Ovary (tissue), 10 donors: ENCODE data around the gene TBC1D19. TPM values are rescaled to one million over a fixed set of nuclear protein-coding genes. Genes with fewer than 3 reads are reported as not detected.
"Not testable (repeated sequence)": the region's sequence is repeated elsewhere in the genome, so short reads cannot be mapped to it uniquely, and the experiment has no call there.

Experiments
- DNase-seq, 5 donors: peaks; one replicate each; pipeline ENCODE4 v3.0.0-alpha.2; 2019 to 2020
- H3K27ac ChIP-seq, 2 donors: fragments of 200-600 bp; one replicate each; pipeline versions ENCODE4 v1.5.1 to v1.8.0; 2019 to 2022
- H3K27me3 ChIP-seq: fragments of 200-600 bp; one replicate; pipeline ENCODE4 v1.8.0; 2022
- H3K36me3 ChIP-seq: fragments of 200-600 bp; sonication (generic); one replicate; pipeline ENCODE4 v1.5.1; 2019
- H3K4me1 ChIP-seq: one replicate; pipeline ENCODE4 v1.8.1; 2013; ENCODE audit warnings: mild to moderate bottlenecking, moderate library complexity; ENCODE audit not compliant: insufficient read depth
- H3K4me3 ChIP-seq: fragments of 200-600 bp; sonication (generic); one replicate; pipeline ENCODE4 v1.5.1; 2017
- H3K9me3 ChIP-seq, 2 donors: fragments of 200-600 bp in 1 of 2; sonication (generic) in 1 of 2; one replicate each; pipeline versions ENCODE4 v1.5.1 to v1.8.1; 2013 to 2019; ENCODE audit warnings: mild to moderate bottlenecking in 1 of 2, moderate library complexity in 1 of 2
- CTCF ChIP-seq, 3 donors: fragments of 450-650 bp in 2 of 3; fragments of 200-600 bp in 1 of 3; IDR thresholded peaks; one replicate each; pipeline versions ENCODE4 v1.5.1 to v1.8.0; 2016 to 2022; ENCODE audit warnings: antibody characterized with exemption in 3 of 3, mild to moderate bottlenecking in 1 of 3
- EP300 ChIP-seq: sonication (generic); formaldehyde crosslinking; IDR thresholded peaks from one replicate; pipeline ENCODE4 v1.6.1; 2017; ENCODE audit warnings: antibody characterized with exemption
- POLR2A ChIP-seq: fragments of 450-650 bp; IDR thresholded peaks from one replicate; pipeline ENCODE4 v1.6.1; 2017; ENCODE audit warnings: antibody characterized with exemption, mild to moderate bottlenecking, moderate library complexity
- WGBS, 3 donors: extraction: QIAGEN DNeasy Blood & Tissue Kit in 1 of 3; methylation state at CpG; one replicate each; pipeline versions ENCODE4 v1.1.5 to v1.1.7; 2013 to 2017; 5-methylcytosine and 5-hydroxymethylcytosine counted together
- intact Hi-C, 4 donors: fragments of 100-400 bp; cut with DNase I; formaldehyde crosslinking; loops; one replicate each; pipeline versions ENCODE4 v1.11.0 to v1.15.1; 2022 to 2023
- long read RNA-seq, 3 donors: library from polyadenylated mRNA in 2 of 3; unstranded in 2 of 3; transcript quantifications; one replicate each; pipeline ENCODE4 v2.0.0 and lab custom pipeline, GENCODE V29; 2021 to 2026
- polyA plus RNA-seq, 2 donors: library from polyadenylated mRNA; stranded (reverse); fragments of 200-250 nt in 1 of 2; fragments of 350-450 nt in 1 of 2; fragmentation: Illumina TruSeq in 1 of 2; extraction: RNeasy Lipid Tissue Mini Kit (QIAGEN cat#74804) in 1 of 2; gene quantifications; one replicate each; pipeline ENCODE4 v1.2.3, GENCODE V29; 2013 to 2014
- total RNA-seq, 7 donors: library from RNA; depleted of rRNA in 2 of 7; stranded (reverse); fragments of >200 nt in 2 of 7; fragmentation: NEBNext Ultra II Directional in 3 of 7; extraction: Animal tissue kit (Norgen Biotek cat#: 25700) in 3 of 7; gene quantifications; one replicate each; pipeline versions ENCODE4 v1.1.0 to v1.2.4, GENCODE V29; 2016 to 2023
- donor health status: DM: no; HTN: no; CAD: no; lungs with moderate emphysema.
- donor health status: DM: no; HTN: no; CAD: no.
- donor health status: Bipolar disorder and iron deficiency.
- donor health status: DM: yes; HTN: yes; CAD: no.
- donor health status: DM: no; HTN: no; CAD: no.
- donor health status: DM: yes; HTN: yes; CAD: no.

TBC1D19 gene
- total RNA-seq = 10 to 100 TPM; 13.4 to 25.2 (median 15.6) TPM
- polyA plus RNA-seq = 10 to 100 TPM in 1 of 2 donors, 1 to 10 TPM in 1; 6.0 to 10.8 TPM
- long read RNA-seq, donor 1, transcript TBC1D19-201 (21 exons, 2,263 nt) = major isoform, 7 of 30 reads
- long read RNA-seq, donor 1, partial matches to known transcripts = 5 of 30 reads
- long read RNA-seq, donor 1, other reads (novel, unspliced or antisense) = 16 of 30 reads
- long read RNA-seq, donor 2, partial matches to known transcripts = 0 of 2 reads
- long read RNA-seq, donor 2, other reads (novel, unspliced or antisense) = 0 of 2 reads
- long read RNA-seq, donor 3, transcript TBC1D19-201 (21 exons, 2,263 nt) = major isoform, 5 of 15 reads
- long read RNA-seq, donor 3, partial matches to known transcripts = 0 of 15 reads
- long read RNA-seq, donor 3, other reads (novel, unspliced or antisense) = 7 of 15 reads

GRCh38 chr4:26583865-26584652 lies at the start of gene TBC1D19:
Gene TBC1D19 (plus strand): TSS chr4:26584084. CDS start chr4:26584194, 110 bp downstream.
- Histone ChIP-seq H3K27me3 (no peaks in the 10 kb centered on the region), H3K4me3 (peak within 1 kb of the TSS; percentile 93), H3K9me3 (no peaks in the 10 kb centered on the region), H3K36me3 (no peaks in the 10 kb centered on the region), H3K4me1 (peaks cover 3% of the 10 kb centered on the region), H3K27ac (peak within 1 kb of the TSS; percentile 30 to 50)
- TF ChIP-seq POLR2A (no peak), EP300 (no peak), CTCF (IDR thresholded peaks at IDR 0.05) (no peak)
- intact Hi-C loops = no loop called here
- 0 to 1% (median 0%) methylated on average over 39 of the region's 39 CpGs for WGBS, 3 donors
- DNase-seq = peak; percentile 81 to 89 (median 86)

GRCh38 chr4:26542991-26543390 lies 40.9 kb upstream of the TBC1D19 start:
- TF ChIP-seq EP300 (no peak), CTCF (IDR thresholded peaks at IDR 0.05) (no peak), POLR2A (no peak)
- intact Hi-C loops = no loop called here
- Histone ChIP-seq H3K27me3 (no peaks in the 10 kb centered on the region), H3K4me1 (no peaks in the 10 kb centered on the region), H3K9me3 (no peaks in the 10 kb centered on the region), H3K36me3 (no peaks in the 10 kb centered on the region), H3K27ac (no peak overlapping the region), H3K4me3 (no peak overlapping the region)
- DNase-seq = no peak
- WGBS, 3 donors = 65 to 68% (median 67%) methylated on average over 3 of the region's 3 CpGs

- TF ChIP-seq EP300 (no peak), POLR2A (no peak)
- intact Hi-C loops = no loop called here
- no peak for DNase-seq
- no peaks in the 10 kb centered on the region for H3K4me1 ChIP-seq
- 91 to 98% (median 96%) methylated on average over 2 of the region's 2 CpGs for WGBS, 3 donors
- no peak overlapping the region for H3K4me3 ChIP-seq
- no peaks in the 10 kb centered on the region for H3K27me3 ChIP-seq
- H3K27ac ChIP-seq = no peak overlapping the region
- no peaks in the 10 kb centered on the region for H3K9me3 ChIP-seq
- no peaks in the 10 kb centered on the region for H3K36me3 ChIP-seq
Observed at GRCh38 chr4:26544421-26544820, 39.5 kb upstream of the TBC1D19 start.

GRCh38 chr4:26548379-26548778 lies 35.5 kb upstream of the TBC1D19 start:
- H3K27ac ChIP-seq, intact Hi-C loops, H3K9me3 ChIP-seq, H3K36me3 ChIP-seq, H3K4me1 ChIP-seq, DNase-seq, H3K4me3 ChIP-seq, H3K27me3 ChIP-seq: not testable (repeated sequence)
- 55 to 66% (median 59%) methylated on average over 1 of the region's 1 CpG for WGBS, 3 donors

- no peak for DNase-seq
- H3K27ac ChIP-seq = no peak overlapping the region
- no peaks in the 10 kb centered on the region for H3K9me3 ChIP-seq
- intact Hi-C loops = no loop called here
- no peaks in the 10 kb centered on the region for H3K27me3 ChIP-seq
- no peak overlapping the region for H3K4me3 ChIP-seq
- H3K36me3 ChIP-seq = no peaks in the 10 kb centered on the region
- TF ChIP-seq CTCF (IDR thresholded peaks at IDR 0.05) = no peak
- no peaks in the 10 kb centered on the region for H3K4me1 ChIP-seq
Observed at GRCh38 chr4:26557164-26557563, 26.7 kb upstream of the TBC1D19 start.
